ENCODE results near the gene SYCE1.
"Not testable (repeated sequence)": the region's sequence is repeated elsewhere in the genome, so short reads cannot be mapped to it uniquely, and the experiment has no call there.

The SYCE1 gene

GRCh38 chr10:133565441-133566294 is at the start of gene SYCE1:
SYCE1 (minus strand) TSS chr10:133565583; CDS start chr10:133565529, 54 bp downstream.
- no peak for DNase-seq (ENCODE audit: low read depth)

GRCh38 chr10:133614830-133615580 is 49.6 kb upstream of the SYCE1 start:
- no peak for DNase-seq (ENCODE audit: low read depth)

GRCh38 chr10:133613699-133614098 is 48.3 kb upstream of the SYCE1 start:
- no peak for DNase-seq (ENCODE audit: low read depth)

GRCh38 chr10:133611079-133611478 is 45.7 kb upstream of the SYCE1 start:
- no peak for DNase-seq (ENCODE audit: low read depth)

- peak; percentile 33 for DNase-seq (ENCODE audit: low read depth)
Measured at GRCh38 chr10:133608855-133609254, 43.5 kb upstream of the SYCE1 start.

- not testable (repeated sequence) for DNase-seq (ENCODE audit: low read depth)
Measured at GRCh38 chr10:133603434-133603833, 38.1 kb upstream of the SYCE1 start.

GRCh38 chr10:133600657-133601056 is 35.3 kb upstream of the SYCE1 start:
- DNase-seq (ENCODE audit: low read depth), result no peak

GRCh38 chr10:133599869-133600268 is 34.5 kb upstream of the SYCE1 start:
- not testable (repeated sequence) for DNase-seq (ENCODE audit: low read depth)

- no peak for DNase-seq (ENCODE audit: low read depth)
Measured at GRCh38 chr10:133592716-133593115, 27.3 kb upstream of the SYCE1 start.

- DNase-seq (ENCODE audit: low read depth), result no peak
Measured at GRCh38 chr10:133590970-133591359, 25.6 kb upstream of the SYCE1 start.

- DNase-seq (ENCODE audit: low read depth), result no peak
Measured at GRCh38 chr10:133590226-133590969, 25.0 kb upstream of the SYCE1 start.

- DNase-seq (ENCODE audit: low read depth), result not testable (repeated sequence)
Measured at GRCh38 chr10:133577037-133577436, 11.7 kb upstream of the SYCE1 start.

- not testable (repeated sequence) for DNase-seq (ENCODE audit: low read depth)
Measured at GRCh38 chr10:133573460-133573859, 8.1 kb upstream of the SYCE1 start.

- DNase-seq (ENCODE audit: low read depth), result not testable (repeated sequence)
Measured at GRCh38 chr10:133572055-133572454, 6.7 kb upstream of the SYCE1 start.

- DNase-seq (ENCODE audit: low read depth), result not testable (repeated sequence)
Measured at GRCh38 chr10:133569801-133570200, 4.4 kb upstream of the SYCE1 start.

- not testable (repeated sequence) for DNase-seq (ENCODE audit: low read depth)
Measured at GRCh38 chr10:133568831-133569527, 3.6 kb upstream of the SYCE1 start.

- DNase-seq (ENCODE audit: low read depth), result no peak
Measured at GRCh38 chr10:133568287-133568614, 2.9 kb upstream of the SYCE1 start.

GRCh38 chr10:133567609-133568286 is 2.4 kb upstream of the SYCE1 start:
- no peak for DNase-seq (ENCODE audit: low read depth)

- no peak for DNase-seq (ENCODE audit: low read depth)
Measured at GRCh38 chr10:133567119-133567518, 1.7 kb upstream of the SYCE1 start.

- DNase-seq (ENCODE audit: low read depth), result no peak
Measured at GRCh38 chr10:133564816-133565215, 567 bp downstream of the SYCE1 start.

- no peak for DNase-seq (ENCODE audit: low read depth)
Measured at GRCh38 chr10:133559216-133559615, 6.2 kb downstream of the SYCE1 start.
